Eye (tissue), 1 donor: ENCODE results near the gene AMFR.
"Not testable (repeated sequence)": the region's sequence is repeated elsewhere in the genome, so short reads cannot be mapped to it uniquely, and the experiment has no call there.

ENCODE experiments used
- DNase-seq: peaks from one replicate; pipeline ENCODE4 v3.0.0-alpha.2; 2015

The AMFR gene

GRCh38 chr16:56387396-56387795 lies 37.9 kb downstream of the AMFR start:
- DNase-seq = no peak

GRCh38 chr16:56384074-56384721 lies 41.1 kb downstream of the AMFR start:
- no peak for DNase-seq

GRCh38 chr16:56382901-56383355 lies 42.4 kb downstream of the AMFR start:
- DNase-seq = no peak

- DNase-seq = no peak
Measured at GRCh38 chr16:56382459-56382858, 42.9 kb downstream of the AMFR start.

GRCh38 chr16:56380778-56381485 lies 44.4 kb downstream of the AMFR start:
- not testable (repeated sequence) for DNase-seq

GRCh38 chr16:56379044-56379443 lies 46.3 kb downstream of the AMFR start:
- not testable (repeated sequence) for DNase-seq

GRCh38 chr16:56375792-56376191 lies 49.6 kb downstream of the AMFR start:
- not testable (repeated sequence) for DNase-seq

GRCh38 chr16:56373003-56373402 lies 52.3 kb downstream of the AMFR start:
- no peak for DNase-seq

- no peak for DNase-seq
Measured at GRCh38 chr16:56372013-56372634, 53.2 kb downstream of the AMFR start.

GRCh38 chr16:56371660-56371937 lies 53.7 kb downstream of the AMFR start:
- DNase-seq = no peak

- DNase-seq = no peak
Measured at GRCh38 chr16:56370875-56371659, 54.3 kb downstream of the AMFR start.

GRCh38 chr16:56370185-56370874 lies 55.0 kb downstream of the AMFR start:
- no peak for DNase-seq

- no peak for DNase-seq
Measured at GRCh38 chr16:56369202-56369601, 56.1 kb downstream of the AMFR start.

- DNase-seq = no peak
Measured at GRCh38 chr16:56368545-56368944, 56.8 kb downstream of the AMFR start.

- DNase-seq = no peak
Measured at GRCh38 chr16:56367764-56368163, 57.6 kb downstream of the AMFR start.

- no peak for DNase-seq
Measured at GRCh38 chr16:56366945-56367344, 58.4 kb downstream of the AMFR start.

GRCh38 chr16:56365552-56365951 lies 59.8 kb downstream of the AMFR start:
- DNase-seq = no peak

- DNase-seq = no peak
Measured at GRCh38 chr16:56364865-56365264, 60.5 kb downstream of the AMFR start.

- no peak for DNase-seq
Measured at GRCh38 chr16:56363781-56364565, 61.4 kb downstream of the AMFR start.

- no peak for DNase-seq
Measured at GRCh38 chr16:56363181-56363716, 62.1 kb downstream of the AMFR start.

- DNase-seq = no peak
Measured at GRCh38 chr16:56362706-56363105, 62.6 kb downstream of the AMFR start.
